C4-2B (cell line): Measurements from ENCODE around the gene BTBD19.

Source experiments
- H3K27ac ChIP-seq: fragments of 450-650 bp; 2 replicates; pipeline ENCODE4 v1.5.1; 2017
- ZFX ChIP-seq: fragments of 450-650 bp; IDR thresholded peaks from 2 replicates; pipeline ENCODE4 v1.6.1; 2017
- TF ChIP-seq, protein P1 (sequence below): fragments of 450-650 bp; conservative IDR thresholded peaks from 2 replicates; pipeline ENCODE4 v1.5.1; 2017; ENCODE audit warnings: mild to moderate bottlenecking

The BTBD19 gene

DNA sequence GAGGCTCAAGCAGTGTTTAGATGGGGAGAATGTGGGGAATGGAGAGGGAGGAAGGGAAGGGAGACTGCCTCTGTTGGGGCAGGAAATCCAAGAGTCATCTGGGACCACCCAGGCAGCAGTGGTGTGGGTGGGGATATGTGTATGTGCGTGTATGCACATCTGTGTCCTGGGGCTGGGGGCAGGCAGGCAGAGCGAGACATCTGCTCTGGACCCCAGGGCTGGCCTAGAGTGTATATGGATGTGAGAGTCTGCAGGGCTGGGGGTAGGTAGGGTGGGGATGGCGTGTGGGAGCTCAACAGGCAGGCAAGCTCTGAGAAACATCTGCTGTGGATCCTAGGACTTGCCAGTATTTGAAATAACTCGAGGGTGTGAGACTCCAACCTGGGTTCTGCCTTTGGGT lies 31.3 kb downstream of the BTBD19 start:
- TF ChIP-seq, protein P1, sequence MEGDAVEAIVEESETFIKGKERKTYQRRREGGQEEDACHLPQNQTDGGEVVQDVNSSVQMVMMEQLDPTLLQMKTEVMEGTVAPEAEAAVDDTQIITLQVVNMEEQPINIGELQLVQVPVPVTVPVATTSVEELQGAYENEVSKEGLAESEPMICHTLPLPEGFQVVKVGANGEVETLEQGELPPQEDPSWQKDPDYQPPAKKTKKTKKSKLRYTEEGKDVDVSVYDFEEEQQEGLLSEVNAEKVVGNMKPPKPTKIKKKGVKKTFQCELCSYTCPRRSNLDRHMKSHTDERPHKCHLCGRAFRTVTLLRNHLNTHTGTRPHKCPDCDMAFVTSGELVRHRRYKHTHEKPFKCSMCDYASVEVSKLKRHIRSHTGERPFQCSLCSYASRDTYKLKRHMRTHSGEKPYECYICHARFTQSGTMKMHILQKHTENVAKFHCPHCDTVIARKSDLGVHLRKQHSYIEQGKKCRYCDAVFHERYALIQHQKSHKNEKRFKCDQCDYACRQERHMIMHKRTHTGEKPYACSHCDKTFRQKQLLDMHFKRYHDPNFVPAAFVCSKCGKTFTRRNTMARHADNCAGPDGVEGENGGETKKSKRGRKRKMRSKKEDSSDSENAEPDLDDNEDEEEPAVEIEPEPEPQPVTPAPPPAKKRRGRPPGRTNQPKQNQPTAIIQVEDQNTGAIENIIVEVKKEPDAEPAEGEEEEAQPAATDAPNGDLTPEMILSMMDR, result no peak
- TF ChIP-seq ZFX, result no peak

DNA sequence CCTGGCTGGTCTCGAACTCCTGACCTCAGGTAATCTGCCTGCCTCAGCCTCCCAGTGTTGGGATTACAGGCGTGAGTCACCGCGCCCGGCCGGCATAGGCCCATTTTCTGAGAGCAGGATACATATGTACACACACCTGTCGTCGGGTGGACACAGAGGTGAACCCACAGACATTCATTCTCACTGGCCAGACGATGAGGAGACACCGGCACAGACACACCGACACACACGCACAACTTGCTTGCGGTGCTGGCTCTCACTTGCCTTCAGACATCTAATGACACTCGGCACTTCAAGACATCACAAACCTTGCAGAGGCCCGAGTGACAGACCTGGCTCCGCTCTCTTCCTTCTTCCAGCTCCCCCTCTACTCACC lies 34.2 kb downstream of the BTBD19 start:
- TF ChIP-seq, protein P1, result no peak
- no peak for TF ChIP-seq ZFX
- no peak overlapping the region for H3K27ac ChIP-seq

More for the DNA sequence above, 31.3 kb downstream of the BTBD19 start:
- no peak overlapping the region for H3K27ac ChIP-seq

DNA sequence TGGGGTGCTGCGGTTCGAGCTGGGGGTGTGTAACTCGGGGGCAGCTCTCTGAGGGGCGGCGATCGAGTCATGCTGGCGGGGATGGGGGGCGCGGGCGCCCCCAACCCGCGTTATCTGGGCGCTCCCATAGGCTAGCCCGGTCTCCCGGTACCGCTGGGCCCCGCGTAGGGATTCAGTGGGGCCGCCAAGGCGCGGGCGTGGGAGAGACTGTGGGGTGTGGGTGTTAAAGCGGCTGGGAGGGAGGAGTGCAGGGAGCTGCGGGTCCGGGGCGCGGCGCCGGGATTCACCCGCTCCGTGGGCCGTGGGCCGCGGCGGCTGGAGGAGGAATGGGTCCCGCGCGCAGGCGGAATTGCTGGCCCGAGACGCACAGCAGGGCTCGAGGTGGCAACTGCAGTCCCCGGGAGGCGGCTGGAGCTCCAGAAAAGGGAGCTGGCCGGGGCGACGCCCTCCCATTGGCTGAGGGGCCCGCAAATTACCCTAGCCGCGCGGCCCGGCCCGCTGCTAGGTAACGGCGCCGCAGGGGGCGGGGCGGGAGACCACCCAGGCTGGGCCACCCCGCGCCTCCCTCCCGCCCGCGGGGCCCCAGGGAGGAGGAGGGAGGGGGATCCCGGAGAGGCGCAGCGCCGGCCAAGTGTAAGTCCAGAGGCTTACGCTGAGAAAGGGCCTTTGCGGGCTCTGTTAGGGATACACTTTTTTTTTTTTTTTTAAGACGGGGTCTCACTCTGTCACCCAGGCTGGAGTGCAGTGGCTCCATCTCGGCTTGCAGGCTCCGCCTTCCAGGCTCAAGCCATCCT lies 34.7 kb downstream of the BTBD19 start, which contains the start of gene PTCH2:
Gene PTCH2 (minus strand): TSS at position 392 of the 794 bp plus-strand sequence. CDS start 321 bp downstream, at position 71.
- no peak for TF ChIP-seq ZFX
- TF ChIP-seq, protein P1, result no peak
- no peak within 1 kb of the TSS for H3K27ac ChIP-seq

DNA sequence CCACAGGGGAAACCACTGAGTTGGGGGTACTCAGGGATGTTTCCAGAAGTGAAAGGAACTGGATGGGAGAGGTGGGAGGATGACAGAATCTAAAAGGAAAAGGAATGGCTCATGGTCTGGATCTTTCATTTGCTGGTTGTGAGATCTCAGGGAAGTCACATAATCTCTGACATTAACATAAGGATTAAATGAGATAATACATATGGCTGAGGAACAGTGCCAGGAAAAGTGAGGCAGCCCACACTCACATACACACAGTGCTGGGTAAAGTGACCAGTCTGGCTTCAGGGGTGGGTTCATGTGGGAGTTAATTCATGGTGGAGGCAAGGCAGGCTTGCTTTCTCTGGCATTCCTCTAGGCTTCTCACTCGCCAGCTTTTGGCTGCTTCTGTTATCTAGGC lies 38.7 kb downstream of the BTBD19 start:
- TF ChIP-seq ZFX, result no peak
- TF ChIP-seq, protein P1, result no peak
- no peak overlapping the region for H3K27ac ChIP-seq

DNA sequence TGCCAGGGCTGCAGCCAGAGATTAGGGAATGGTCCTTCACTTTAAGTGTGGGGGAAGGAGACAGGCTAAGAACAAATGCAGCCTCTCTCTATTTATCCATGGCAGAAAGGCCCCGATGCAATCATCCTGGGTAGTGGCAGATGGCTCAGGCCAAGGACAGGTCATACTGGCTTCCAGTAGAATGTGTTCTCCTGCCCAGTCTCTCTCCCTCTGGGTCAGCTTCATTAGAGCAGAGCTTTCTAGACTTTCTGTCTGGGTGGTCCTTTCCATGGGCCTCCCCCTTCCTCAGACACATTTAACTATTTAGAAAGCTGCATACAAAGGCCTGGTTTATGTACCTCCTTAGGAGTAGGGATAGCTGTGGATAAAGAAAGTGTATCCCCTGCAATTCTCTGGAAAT lies 39.5 kb downstream of the BTBD19 start:
- no peak overlapping the region for H3K27ac ChIP-seq
- no peak for TF ChIP-seq ZFX
- TF ChIP-seq, protein P1, result no peak

DNA sequence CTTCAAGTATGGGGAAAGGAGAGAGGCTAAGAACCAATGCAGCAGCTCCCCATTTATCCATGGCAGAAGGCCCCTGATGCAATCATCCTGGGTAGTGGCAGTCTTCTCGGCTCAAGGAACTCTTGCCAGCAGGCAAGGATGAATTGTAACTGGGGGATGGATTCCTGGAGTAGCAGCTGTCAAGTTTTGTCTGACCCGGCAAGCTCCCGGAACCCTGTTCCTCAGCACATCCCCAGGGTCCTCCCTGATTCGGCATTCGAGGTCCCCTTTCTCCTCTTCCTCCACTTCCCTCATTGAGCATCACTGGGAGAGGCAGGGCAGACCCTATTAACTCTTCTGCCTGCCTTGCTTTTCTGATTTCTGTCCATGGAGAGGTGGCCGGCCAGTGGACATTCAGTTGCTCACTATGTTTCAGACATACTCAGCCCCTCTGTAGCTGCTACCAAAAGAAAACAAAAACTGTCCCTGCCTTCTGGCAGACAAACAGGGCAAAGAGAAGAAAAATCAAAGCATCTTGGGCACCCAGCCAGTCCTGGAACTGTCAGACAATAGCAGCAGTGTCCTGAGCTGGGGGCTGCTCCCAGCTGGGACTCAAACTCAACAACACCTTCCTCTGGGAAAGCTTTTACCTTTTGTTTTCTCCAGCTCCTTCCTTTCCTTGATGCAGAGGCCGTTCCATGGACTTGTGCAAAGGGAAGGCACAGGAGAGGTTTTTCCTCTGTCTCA lies 40.3 kb downstream of the BTBD19 start:
- no peak for TF ChIP-seq ZFX
- TF ChIP-seq, protein P1, result no peak

DNA sequence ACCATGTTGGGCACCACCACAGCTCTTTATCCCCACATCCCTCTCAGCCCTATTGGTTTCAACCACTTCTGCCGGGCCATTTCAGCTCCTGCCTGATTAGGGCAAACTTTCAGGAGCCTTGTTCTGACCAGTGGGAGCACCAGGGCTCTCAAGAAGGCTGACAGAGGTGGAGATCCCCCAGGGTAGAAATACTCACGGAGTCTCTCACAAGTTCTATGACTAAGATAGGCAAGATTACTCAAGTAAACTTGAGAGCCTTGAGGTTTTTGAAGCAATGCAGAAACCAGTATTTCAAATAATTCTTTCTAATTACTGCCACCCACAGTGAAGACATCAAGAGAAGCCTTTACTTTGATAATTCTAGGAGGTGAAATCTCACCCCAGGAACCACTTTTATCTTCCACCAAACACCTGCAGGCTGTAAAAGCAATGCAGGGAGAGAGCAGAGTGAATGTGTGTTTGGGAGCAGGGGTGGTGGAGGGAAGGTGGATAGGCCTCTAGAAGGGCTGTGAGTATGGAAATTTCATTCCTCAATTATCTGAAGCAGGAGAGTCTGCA lies 41.3 kb downstream of the BTBD19 start:
- no peak overlapping the region for H3K27ac ChIP-seq
- no peak for TF ChIP-seq ZFX
- TF ChIP-seq, protein P1, result no peak

More for the DNA sequence above, 40.3 kb downstream of the BTBD19 start:
- no peak overlapping the region for H3K27ac ChIP-seq
